Large intestine (tissue), 12 donors: ENCODE measurements around the gene MAP4K1. TPM values are rescaled to one million over a fixed set of nuclear protein-coding genes. Genes with fewer than 3 reads are reported as not detected.

ENCODE experiments used
- DNase-seq, 2 donors: peaks; one replicate each; pipeline versions ENCODE4 v3.0.0 to v3.0.0-alpha.2; 2013
- H3K27ac ChIP-seq: one replicate; pipeline ENCODE4 v1.5.1; 2013; ENCODE audit warnings: low read length
- H3K27me3 ChIP-seq: 2 replicates; pipeline ENCODE4 v1.6.1; 2013; ENCODE audit warnings: low read length; ENCODE audit not compliant: control insufficient read depth, insufficient read depth
- H3K36me3 ChIP-seq: 2 replicates; pipeline ENCODE4 v1.6.1; 2013; ENCODE audit warnings: low read length; ENCODE audit not compliant: control insufficient read depth, insufficient read depth
- H3K4me1 ChIP-seq: one replicate; pipeline ENCODE4 v1.6.1; 2013; ENCODE audit warnings: low read length; ENCODE audit not compliant: control insufficient read depth, insufficient read depth
- H3K4me3 ChIP-seq: one replicate; pipeline ENCODE4 v1.5.1; 2013; ENCODE audit warnings: low read length
- H3K9me3 ChIP-seq: one replicate; pipeline ENCODE4 v1.6.1; 2013; ENCODE audit warnings: mild to moderate bottlenecking, low read depth, low read length, moderate library complexity; ENCODE audit not compliant: control insufficient read depth
- WGBS: methylation state at CpG from one replicate; pipeline ENCODE4 v1.1.5; 2013; ENCODE audit warnings: low lambda C conversion rate; ENCODE audit not compliant: insufficient coverage; 5-methylcytosine and 5-hydroxymethylcytosine counted together
- long read RNA-seq, 11 donors: transcript quantifications; one replicate each; lab custom pipeline, GENCODE V29; 2026
- polyA plus RNA-seq: library from polyadenylated mRNA; unstranded; fragments of 120-200 nt; gene quantifications from one replicate; pipeline ENCODE4 v1.2.1, GENCODE V29; 2013

The MAP4K1 gene
- 3.7 TPM for polyA plus RNA-seq
- long read RNA-seq, donor 1, result 0 reads
- long read RNA-seq, donor 2, partial matches to known transcripts, result 275 of 650 reads
- long read RNA-seq, donor 2, other reads (novel, unspliced or antisense), result 374 of 650 reads
- long read RNA-seq, donor 3, result 0 reads
- long read RNA-seq, donor 4, partial matches to known transcripts, result 26 of 55 reads
- long read RNA-seq, donor 4, other reads (novel, unspliced or antisense), result 29 of 55 reads
- long read RNA-seq, donor 5, partial matches to known transcripts, result 0 of 2 reads
- long read RNA-seq, donor 5, other reads (novel, unspliced or antisense), result 0 of 2 reads
- long read RNA-seq, donor 6, partial matches to known transcripts, result 1,948 of 2,267 reads
- long read RNA-seq, donor 6, other reads (novel, unspliced or antisense), result 319 of 2,267 reads
- long read RNA-seq, donor 7, result 0 reads
- long read RNA-seq, donor 8, partial matches to known transcripts, result 317 of 706 reads
- long read RNA-seq, donor 8, other reads (novel, unspliced or antisense), result 388 of 706 reads
- long read RNA-seq, donor 9, result 0 reads
- long read RNA-seq, donor 10, partial matches to known transcripts, result 271 of 588 reads
- long read RNA-seq, donor 10, other reads (novel, unspliced or antisense), result 317 of 588 reads
- long read RNA-seq, donor 11, partial matches to known transcripts, result 190 of 383 reads
- long read RNA-seq, donor 11, other reads (novel, unspliced or antisense), result 193 of 383 reads

GRCh38 chr19:38617764-38618589 lies at the start of gene MAP4K1:
Gene MAP4K1 (minus strand): TSS chr19:38617953. CDS start chr19:38617895, 58 bp downstream.
- peak; percentile 42 to 46 for DNase-seq
- peak within 1 kb of the TSS; percentile 75 for H3K27ac ChIP-seq
- H3K36me3 ChIP-seq, result peaks cover 24% of the 10 kb centered on the region
- no peaks in the 10 kb centered on the region for H3K27me3 ChIP-seq
- H3K9me3 ChIP-seq, result no peaks in the 10 kb centered on the region
- peak within 1 kb of the TSS; percentile 75 for H3K4me3 ChIP-seq
- no CpG with 5 or more reads among the region's 28 CpGs for WGBS
- H3K4me1 ChIP-seq, result peaks cover 15% of the 10 kb centered on the region

- 38% methylated on average over 4 of the region's 10 CpGs for WGBS
- H3K27ac ChIP-seq, result peak overlapping the region; percentile 68
- peaks cover 91% of the 10 kb centered on the region for H3K4me1 ChIP-seq
- H3K27me3 ChIP-seq, result no peaks in the 10 kb centered on the region
- no peaks in the 10 kb centered on the region for H3K9me3 ChIP-seq
- peaks cover 50% of the 10 kb centered on the region for H3K36me3 ChIP-seq
- no peak overlapping the region for H3K4me3 ChIP-seq
- peak in 1 of 2 donors; percentile 75 for DNase-seq
These were observed 49.1 kb upstream of the MAP4K1 start for GRCh38 chr19:38666663-38667511.

GRCh38 chr19:38665950-38666662 lies 48.4 kb upstream of the MAP4K1 start:
- Histone ChIP-seq H3K27me3 (no peaks in the 10 kb centered on the region), H3K36me3 (peaks cover 52% of the 10 kb centered on the region), H3K4me1 (peaks cover 89% of the 10 kb centered on the region), H3K9me3 (no peaks in the 10 kb centered on the region), H3K4me3 (no peak overlapping the region), H3K27ac (peak overlapping the region; percentile 68)
- peak in 1 of 2 donors; percentile 67 for DNase-seq
- WGBS, result no CpG with 5 or more reads among the region's 19 CpGs

- Histone ChIP-seq H3K36me3 (peaks cover 59% of the 10 kb centered on the region), H3K9me3 (no peaks in the 10 kb centered on the region), H3K27me3 (no peaks in the 10 kb centered on the region), H3K4me1 (peaks cover 90% of the 10 kb centered on the region), H3K27ac (peak overlapping the region; percentile 68), H3K4me3 (no peak overlapping the region)
- no peak for DNase-seq
- WGBS, result no CpG with 5 or more reads among the region's 13 CpGs
These were observed 47.6 kb upstream of the MAP4K1 start for GRCh38 chr19:38665219-38665931.

- Histone ChIP-seq H3K4me3 (no peak overlapping the region), H3K27ac (peak overlapping the region; percentile 68), H3K4me1 (peaks cover 90% of the 10 kb centered on the region), H3K27me3 (no peaks in the 10 kb centered on the region), H3K9me3 (no peaks in the 10 kb centered on the region), H3K36me3 (peaks cover 53% of the 10 kb centered on the region)
- peak in 1 of 2 donors; percentile 52 for DNase-seq
- no CpG with 5 or more reads among the region's 7 CpGs for WGBS
These were observed 46.9 kb upstream of the MAP4K1 start for GRCh38 chr19:38664503-38665211.

GRCh38 chr19:38663957-38664502 lies 46.3 kb upstream of the MAP4K1 start:
- peaks cover 52% of the 10 kb centered on the region for H3K36me3 ChIP-seq
- H3K4me3 ChIP-seq, result peak overlapping the region; percentile 22
- peaks cover 90% of the 10 kb centered on the region for H3K4me1 ChIP-seq

GRCh38 chr19:38663156-38663651 lies 45.5 kb upstream of the MAP4K1 start:
- DNase-seq, result peak in 1 of 2 donors; percentile 84
- Histone ChIP-seq H3K36me3 (peaks cover 45% of the 10 kb centered on the region), H3K4me1 (peaks cover 93% of the 10 kb centered on the region), H3K9me3 (no peaks in the 10 kb centered on the region), H3K4me3 (peak overlapping the region; percentile 22), H3K27ac (peak overlapping the region; percentile 68), H3K27me3 (no peaks in the 10 kb centered on the region)
- WGBS, result 67% methylated on average over 3 of the region's 22 CpGs

More at GRCh38 chr19:38663957-38664502, 46.3 kb upstream of the MAP4K1 start:
- H3K27me3 ChIP-seq, result no peaks in the 10 kb centered on the region
- no peaks in the 10 kb centered on the region for H3K9me3 ChIP-seq
- WGBS, result 17% methylated on average over 1 of the region's 19 CpGs
- H3K27ac ChIP-seq, result peak overlapping the region; percentile 68
- DNase-seq, result peak in 1 of 2 donors; percentile 31

- WGBS, result no CpG with 5 or more reads among the region's 7 CpGs
- no peaks in the 10 kb centered on the region for H3K9me3 ChIP-seq
- H3K36me3 ChIP-seq, result peaks cover 46% of the 10 kb centered on the region
- H3K4me3 ChIP-seq, result no peak overlapping the region
- H3K4me1 ChIP-seq, result peaks cover 94% of the 10 kb centered on the region
- H3K27ac ChIP-seq, result peak overlapping the region; percentile 68
- peak in 1 of 2 donors; percentile 39 for DNase-seq
- no peaks in the 10 kb centered on the region for H3K27me3 ChIP-seq
These were observed 44.9 kb upstream of the MAP4K1 start for GRCh38 chr19:38662537-38663155.
